Kidney epithelial cell (primary cell): ENCODE results near the gene TEPSIN. TPM values are rescaled to one million over a fixed set of nuclear protein-coding genes. Genes with fewer than 3 reads are reported as not detected.

Experiments used
- DNase-seq: peaks from one replicate; pipeline ENCODE4 v3.0.0-alpha.2; 2010; ENCODE audit warnings: low read depth
- H3K27me3 ChIP-seq: 2 replicates; pipeline ENCODE4 v1.6.0; 2011; ENCODE audit warnings: low read length; ENCODE audit not compliant: control insufficient read depth, insufficient read depth
- H3K36me3 ChIP-seq: 2 replicates; pipeline ENCODE4 v1.5.1; 2011; ENCODE audit warnings: low read length; ENCODE audit not compliant: control insufficient read depth, insufficient read depth
- H3K4me3 ChIP-seq: 2 replicates; pipeline ENCODE4 v1.5.1; 2011; ENCODE audit warnings: low read depth, mild to moderate bottlenecking, control low read depth, low read length
- CTCF ChIP-seq: IDR thresholded peaks from 2 replicates; pipeline ENCODE4 v1.5.1; 2011; ENCODE audit warnings: mild to moderate bottlenecking, moderate library complexity, low read length, control low read depth, inconsistent platforms; ENCODE audit not compliant: insufficient read depth, poor library complexity, severe bottlenecking
- total RNA-seq: library from RNA; depleted of rRNA; stranded (reverse); fragments of >200 nt; gene quantifications from 2 replicates; pipeline ENCODE4 v1.2.3, GENCODE V29; 2015

The TEPSIN gene
- total RNA-seq, 1 donor from 2014 or later: 17.0 TPM

- DNase-seq: no peak
- no peak overlapping the region for H3K4me3 ChIP-seq
- H3K27me3 ChIP-seq: no peaks in the 10 kb centered on the region
- TF ChIP-seq CTCF: no peak
- peaks cover 1% of the 10 kb centered on the region for H3K36me3 ChIP-seq
These were observed 44.6 kb downstream of the TEPSIN start for GRCh38 chr17:81194225-81194760.

GRCh38 chr17:81193470-81194224 lies 45.2 kb downstream of the TEPSIN start:
- Histone ChIP-seq H3K4me3 (no peak overlapping the region), H3K27me3 (no peaks in the 10 kb centered on the region), H3K36me3 (peaks cover 1% of the 10 kb centered on the region)
- no peak for DNase-seq
- no peak for TF ChIP-seq CTCF

- Histone ChIP-seq H3K36me3 (peaks cover 1% of the 10 kb centered on the region), H3K4me3 (no peak overlapping the region), H3K27me3 (no peaks in the 10 kb centered on the region)
- DNase-seq: no peak
- TF ChIP-seq CTCF: no peak
These were observed 45.8 kb downstream of the TEPSIN start for GRCh38 chr17:81193051-81193410.

- no peak overlapping the region for H3K4me3 ChIP-seq
- no peak for DNase-seq
- no peak for TF ChIP-seq CTCF
- H3K27me3 ChIP-seq: no peaks in the 10 kb centered on the region
- peaks cover 1% of the 10 kb centered on the region for H3K36me3 ChIP-seq
These were observed 46.3 kb downstream of the TEPSIN start for GRCh38 chr17:81192386-81193050.

GRCh38 chr17:81191646-81192045 lies 47.2 kb downstream of the TEPSIN start:
- DNase-seq: no peak
- no peak overlapping the region for H3K4me3 ChIP-seq
- no peaks in the 10 kb centered on the region for H3K27me3 ChIP-seq
- H3K36me3 ChIP-seq: peaks cover 1% of the 10 kb centered on the region
- no peak for TF ChIP-seq CTCF
